MM.1S (cell line): Measurements from ENCODE around the gene PAPSS2.

ENCODE experiments used
- DNase-seq: peaks from one replicate; pipeline ENCODE4 v3.0.0-alpha.2; 2015
- H2AFZ ChIP-seq: fragments of 300-600 bp; sonication (generic); 2 replicates; pipeline ENCODE4 v1.6.0; 2016; ENCODE audit warnings: antibody characterized with exemption, low read length
- H3F3A ChIP-seq: fragments of 300-600 bp; sonication (generic); 2 replicates; pipeline ENCODE4 v1.6.1; 2016; ENCODE audit warnings: mild to moderate bottlenecking, antibody characterized with exemption, low read length, moderate library complexity, mixed read lengths; ENCODE audit not compliant: insufficient read depth
- H3K27ac ChIP-seq: fragments of 300-600 bp; sonication (generic); 2 replicates; pipeline ENCODE4 v1.5.1; 2016; ENCODE audit warnings: mild to moderate bottlenecking, low read length
- H3K27me3 ChIP-seq: fragments of 300-600 bp; sonication (generic); replicated peaks from 2 replicates; pipeline ENCODE4 v1.6.0; 2016; ENCODE audit warnings: low read length; ENCODE audit not compliant: insufficient read depth
- H3K36me3 ChIP-seq: fragments of 300-600 bp; sonication (generic); replicated peaks from 2 replicates; pipeline ENCODE4 v1.6.1; 2016; ENCODE audit warnings: mild to moderate bottlenecking, low read length, mixed read lengths; ENCODE audit not compliant: insufficient read depth
- H3K4me1 ChIP-seq: fragments of 300-600 bp; sonication (generic); 2 replicates; pipeline ENCODE4 v1.6.1; 2016; ENCODE audit warnings: low read length, mixed read lengths
- H3K4me2 ChIP-seq: fragments of 300-600 bp; sonication (generic); 2 replicates; pipeline ENCODE4 v1.6.0; 2016; ENCODE audit warnings: low read depth, low read length
- H3K4me3 ChIP-seq: fragments of 300-600 bp; sonication (generic); 2 replicates; pipeline ENCODE4 v1.5.1; 2016; ENCODE audit warnings: low read length, mixed read lengths
- H3K79me2 ChIP-seq: fragments of 300-600 bp; sonication (generic); 2 replicates; pipeline ENCODE4 v1.6.1; 2016; ENCODE audit warnings: mixed run types, low read length, mixed read lengths
- H3K9ac ChIP-seq: fragments of 300-600 bp; sonication (generic); 2 replicates; pipeline ENCODE4 v1.6.1; 2016; ENCODE audit warnings: low read length, mixed read lengths
- H3K9me2 ChIP-seq: fragments of 300-600 bp; sonication (generic); replicated peaks from 2 replicates; pipeline ENCODE4 v1.6.1; 2016; ENCODE audit warnings: mild to moderate bottlenecking, low read length, mixed read lengths; ENCODE audit not compliant: insufficient read depth
- H3K9me3 ChIP-seq: fragments of 300-600 bp; sonication (generic); replicated peaks from 2 replicates; pipeline ENCODE4 v1.6.1; 2016; ENCODE audit warnings: mild to moderate bottlenecking, low read length, mixed read lengths; ENCODE audit not compliant: insufficient read depth
- H4K20me1 ChIP-seq: fragments of 300-600 bp; sonication (generic); 2 replicates; pipeline ENCODE4 v1.6.1; 2016; ENCODE audit warnings: mild to moderate bottlenecking, low read length, moderate library complexity, mixed read lengths; ENCODE audit not compliant: insufficient read depth
- CTCF ChIP-seq: fragments of 300-600 bp; sonication (generic); IDR thresholded peaks from 2 replicates; pipeline ENCODE4 v1.5.1; 2016; ENCODE audit warnings: antibody characterized with exemption, low read length, mixed read lengths
- EZH2 ChIP-seq: fragments of 300-600 bp; sonication (generic); optimal IDR thresholded peaks from 2 replicates; pipeline ENCODE3; 2017; ENCODE audit warnings: low read depth, mild to moderate bottlenecking, antibody characterized with exemption, low read length, mixed read lengths
- EZH2phosphoT487 ChIP-seq: fragments of 300-600 bp; sonication (generic); IDR thresholded peaks from 2 replicates; pipeline ENCODE4 v1.6.1; 2018; ENCODE audit warnings: antibody characterized with exemption, low read length

Gene PAPSS2

GRCh38 chr10:87763086-87763861 lies 103.6 kb downstream of the PAPSS2 start:
- Histone ChIP-seq H2AFZ (no peak overlapping the region), H3K4me2 (no peak overlapping the region), H3K79me2 (no peaks in the 10 kb centered on the region), H3K4me1 (no peaks in the 10 kb centered on the region), H4K20me1 (no peaks in the 10 kb centered on the region), H3K9me3 (no peaks in the 10 kb centered on the region), H3K4me3 (no peak overlapping the region), H3K27me3 (no peaks in the 10 kb centered on the region), H3K27ac (no peak overlapping the region), H3K9me2 (no peaks in the 10 kb centered on the region), H3K36me3 (no peaks in the 10 kb centered on the region; the same call in 1 of the 2 replicates), H3K9ac (no peak overlapping the region), H3F3A (no peaks in the 10 kb centered on the region)
- DNase-seq = no peak
- no peak for TF ChIP-seq CTCF
- TF ChIP-seq EZH2 = no peak
- no peak for TF ChIP-seq EZH2phosphoT487

GRCh38 chr10:87764072-87764934 lies 104.6 kb downstream of the PAPSS2 start:
- TF ChIP-seq CTCF (no peak), EZH2 (no peak), EZH2phosphoT487 (no peak)
- DNase-seq = no peak

GRCh38 chr10:87765666-87766376 lies 106.1 kb downstream of the PAPSS2 start:
- H3K27me3 ChIP-seq = no peaks in the 10 kb centered on the region
- no peaks in the 10 kb centered on the region; the same call in 1 of the 2 replicates for H3K36me3 ChIP-seq
- no peaks in the 10 kb centered on the region for H3K9me3 ChIP-seq
- no peaks in the 10 kb centered on the region for H3K9me2 ChIP-seq
- H3K27ac ChIP-seq = no peak overlapping the region
- H2AFZ ChIP-seq = no peak overlapping the region
- DNase-seq = no peak
- H3K79me2 ChIP-seq = peaks cover 6% of the 10 kb centered on the region; the same call in 1 of the 2 replicates
- no peaks in the 10 kb centered on the region for H3K4me1 ChIP-seq
- no peak overlapping the region for H3K4me2 ChIP-seq
- no peak overlapping the region for H3K4me3 ChIP-seq
- no peak overlapping the region for H3K9ac ChIP-seq
- H4K20me1 ChIP-seq = no peaks in the 10 kb centered on the region
- H3F3A ChIP-seq = no peaks in the 10 kb centered on the region
- TF ChIP-seq EZH2phosphoT487 = no peak

More at GRCh38 chr10:87764072-87764934, 104.6 kb downstream of the PAPSS2 start:
- H3K79me2 ChIP-seq = no peaks in the 10 kb centered on the region
- H3K9me2 ChIP-seq = no peaks in the 10 kb centered on the region
- H2AFZ ChIP-seq = no peak overlapping the region
- no peaks in the 10 kb centered on the region for H3K4me1 ChIP-seq
- no peaks in the 10 kb centered on the region for H3K27me3 ChIP-seq
- H3F3A ChIP-seq = no peaks in the 10 kb centered on the region
- no peak overlapping the region for H3K27ac ChIP-seq
- no peak overlapping the region for H3K4me2 ChIP-seq
- no peaks in the 10 kb centered on the region for H3K9me3 ChIP-seq
- H3K4me3 ChIP-seq = no peak overlapping the region
- no peaks in the 10 kb centered on the region; the same call in 1 of the 2 replicates for H3K36me3 ChIP-seq
- H4K20me1 ChIP-seq = no peaks in the 10 kb centered on the region
- H3K9ac ChIP-seq = no peak overlapping the region
